Ovary (tissue), 9 donors: ENCODE data around the gene TRIM65. TPM values are rescaled to one million over a fixed set of nuclear protein-coding genes. Genes with fewer than 3 reads are reported as not detected.

Experiments used
- DNase-seq, 5 donors: peaks; one replicate each; pipeline ENCODE4 v3.0.0-alpha.2; 2019 to 2020
- H3K27ac ChIP-seq, 2 donors: fragments of 200-600 bp; one replicate each; pipeline versions ENCODE4 v1.5.1 to v1.8.0; 2019 to 2022
- H3K27me3 ChIP-seq: fragments of 200-600 bp; one replicate; pipeline ENCODE4 v1.8.0; 2022
- H3K36me3 ChIP-seq: fragments of 200-600 bp; sonication (generic); one replicate; pipeline ENCODE4 v1.5.1; 2019
- H3K4me1 ChIP-seq: one replicate; pipeline ENCODE4 v1.8.1; 2013; ENCODE audit warnings: mild to moderate bottlenecking, moderate library complexity; ENCODE audit not compliant: insufficient read depth
- H3K4me3 ChIP-seq: fragments of 200-600 bp; sonication (generic); one replicate; pipeline ENCODE4 v1.5.1; 2017
- H3K9me3 ChIP-seq, 2 donors: fragments of 200-600 bp in 1 of 2; sonication (generic) in 1 of 2; one replicate each; pipeline versions ENCODE4 v1.5.1 to v1.8.1; 2013 to 2019; ENCODE audit warnings: mild to moderate bottlenecking in 1 of 2, moderate library complexity in 1 of 2
- EP300 ChIP-seq: sonication (generic); formaldehyde crosslinking; IDR thresholded peaks from one replicate; pipeline ENCODE4 v1.6.1; 2017; ENCODE audit warnings: antibody characterized with exemption
- POLR2A ChIP-seq: fragments of 450-650 bp; IDR thresholded peaks from one replicate; pipeline ENCODE4 v1.6.1; 2017; ENCODE audit warnings: antibody characterized with exemption, mild to moderate bottlenecking, moderate library complexity
- WGBS, 3 donors: extraction: QIAGEN DNeasy Blood & Tissue Kit in 1 of 3; methylation state at CpG; one replicate each; pipeline versions ENCODE4 v1.1.5 to v1.1.7; 2013 to 2017; 5-methylcytosine and 5-hydroxymethylcytosine counted together
- intact Hi-C, 4 donors: fragments of 100-400 bp; cut with DNase I; formaldehyde crosslinking; loops; one replicate each; pipeline versions ENCODE4 v1.11.0 to v1.15.1; 2022 to 2023
- polyA plus RNA-seq, 2 donors: library from polyadenylated mRNA; stranded (reverse); fragments of 200-250 nt in 1 of 2; fragments of 350-450 nt in 1 of 2; fragmentation: Illumina TruSeq in 1 of 2; extraction: RNeasy Lipid Tissue Mini Kit (QIAGEN cat#74804) in 1 of 2; gene quantifications; one replicate each; pipeline ENCODE4 v1.2.3, GENCODE V29; 2013 to 2014
- total RNA-seq, 7 donors: library from RNA; depleted of rRNA in 2 of 7; stranded (reverse); fragments of >200 nt in 2 of 7; fragmentation: NEBNext Ultra II Directional in 3 of 7; extraction: Animal tissue kit (Norgen Biotek cat#: 25700) in 3 of 7; gene quantifications; one replicate each; pipeline versions ENCODE4 v1.1.0 to v1.2.4, GENCODE V29; 2016 to 2023
- TF ChIP-seq, protein P1 (sequence below), 3 donors: fragments of 450-650 bp in 2 of 3; fragments of 200-600 bp in 1 of 3; IDR thresholded peaks; one replicate each; pipeline versions ENCODE4 v1.5.1 to v1.8.0; 2016 to 2022; ENCODE audit warnings: antibody characterized with exemption in 3 of 3, mild to moderate bottlenecking in 1 of 3
- donor health status: DM: no; HTN: no; CAD: no; lungs with moderate emphysema.
- donor health status: DM: no; HTN: no; CAD: no.
- donor health status: Bipolar disorder and iron deficiency.
- donor health status: DM: yes; HTN: yes; CAD: no.
- donor health status: DM: no; HTN: no; CAD: no.
- donor health status: DM: yes; HTN: yes; CAD: no.

TRIM65 gene
- total and polyA plus RNA-seq, 9 donors = 10.4 to 28.0 (median 24.1) TPM

DNA sequence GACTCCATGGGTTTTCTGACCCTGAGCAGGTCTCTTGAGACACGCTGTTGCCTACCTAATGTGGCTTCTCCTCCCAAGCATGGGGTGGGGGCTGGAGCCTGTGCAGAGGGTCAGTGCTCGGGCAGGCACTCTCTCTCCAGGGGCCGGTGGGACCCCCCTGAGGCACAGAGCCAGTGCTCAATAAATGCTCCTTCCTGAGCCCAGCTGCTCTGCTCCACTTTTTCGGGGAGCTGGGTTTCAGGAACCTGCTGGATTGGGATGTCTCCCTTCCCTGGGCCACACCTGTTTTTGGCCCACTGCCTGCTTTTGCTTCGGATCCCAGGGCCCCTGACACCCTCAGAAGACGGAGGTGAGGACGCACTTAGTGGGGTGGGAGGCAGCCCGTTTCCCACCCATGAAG is 1.3 kb upstream of the TRIM65 start:
- peak in 1 of 5 donors; percentile 49 for DNase-seq
- WGBS, 3 donors = 81 to 88% (median 82%) methylated on average over 8 of the region's 8 CpGs
- H3K27ac ChIP-seq = no peak overlapping the region
- H3K36me3 ChIP-seq = no peaks in the 10 kb centered on the region
- H3K4me1 ChIP-seq = peaks cover 8% of the 10 kb centered on the region
- no peaks in the 10 kb centered on the region for H3K27me3 ChIP-seq
- intact Hi-C loops = loop anchor here in 1 of 4 donors (5.0 kb wide), 1 partner anchor 41 kb away; the partner anchor contains the start of gene WBP2
- TF ChIP-seq, protein P1, sequence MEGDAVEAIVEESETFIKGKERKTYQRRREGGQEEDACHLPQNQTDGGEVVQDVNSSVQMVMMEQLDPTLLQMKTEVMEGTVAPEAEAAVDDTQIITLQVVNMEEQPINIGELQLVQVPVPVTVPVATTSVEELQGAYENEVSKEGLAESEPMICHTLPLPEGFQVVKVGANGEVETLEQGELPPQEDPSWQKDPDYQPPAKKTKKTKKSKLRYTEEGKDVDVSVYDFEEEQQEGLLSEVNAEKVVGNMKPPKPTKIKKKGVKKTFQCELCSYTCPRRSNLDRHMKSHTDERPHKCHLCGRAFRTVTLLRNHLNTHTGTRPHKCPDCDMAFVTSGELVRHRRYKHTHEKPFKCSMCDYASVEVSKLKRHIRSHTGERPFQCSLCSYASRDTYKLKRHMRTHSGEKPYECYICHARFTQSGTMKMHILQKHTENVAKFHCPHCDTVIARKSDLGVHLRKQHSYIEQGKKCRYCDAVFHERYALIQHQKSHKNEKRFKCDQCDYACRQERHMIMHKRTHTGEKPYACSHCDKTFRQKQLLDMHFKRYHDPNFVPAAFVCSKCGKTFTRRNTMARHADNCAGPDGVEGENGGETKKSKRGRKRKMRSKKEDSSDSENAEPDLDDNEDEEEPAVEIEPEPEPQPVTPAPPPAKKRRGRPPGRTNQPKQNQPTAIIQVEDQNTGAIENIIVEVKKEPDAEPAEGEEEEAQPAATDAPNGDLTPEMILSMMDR (IDR thresholded peaks at IDR 0.05) = no peak
- TF ChIP-seq POLR2A (no peak), EP300 (no peak)
- no peaks in the 10 kb centered on the region for H3K9me3 ChIP-seq
- H3K4me3 ChIP-seq = no peak overlapping the region

GRCh38 chr17:75897160-75898019 is 639 bp upstream of the TRIM65 start:
- Histone ChIP-seq H3K4me3 (peak overlapping the region; percentile 63), H3K9me3 (no peaks in the 10 kb centered on the region), H3K27me3 (no peaks in the 10 kb centered on the region), H3K27ac (peak overlapping the region; percentile 85 to 95), H3K4me1 (peaks cover 8% of the 10 kb centered on the region), H3K36me3 (no peaks in the 10 kb centered on the region)
- DNase-seq = peak in 3 of 5 donors; percentile 41 to 54 (median 50)
- intact Hi-C loops = loop anchor here in 1 of 4 donors (5.0 kb wide), 1 partner anchor 40 kb away; the partner anchor contains the start of gene WBP2
- no peak for TF ChIP-seq EP300
- TF ChIP-seq, protein P1 (IDR thresholded peaks at IDR 0.05) = no peak
- TF ChIP-seq POLR2A = no peak
- 34 to 40% (median 36%) methylated on average over 31 to 37 of the region's 37 CpGs for WGBS, 3 donors

GRCh38 chr17:75895370-75896155 is 1.2 kb downstream of the TRIM65 start:
- 20 to 24% (median 22%) methylated on average over 28 of the region's 28 CpGs for WGBS, 3 donors
- peaks cover 8% of the 10 kb centered on the region for H3K4me1 ChIP-seq

More at GRCh38 chr17:75895370-75896155, 1.2 kb downstream of the TRIM65 start:
- no peaks in the 10 kb centered on the region for H3K36me3 ChIP-seq
- H3K9me3 ChIP-seq = no peaks in the 10 kb centered on the region
- peak overlapping the region; percentile 63 for H3K4me3 ChIP-seq
- intact Hi-C loops = loop anchor here in 1 of 4 donors (5.0 kb wide), 1 partner anchor 38 kb away; the partner anchor contains the start of gene WBP2
- DNase-seq = peak in 2 of 5 donors; percentile 38 to 46
- H3K27ac ChIP-seq = peak overlapping the region; percentile 85 to 95
- H3K27me3 ChIP-seq = no peaks in the 10 kb centered on the region
- no peak for TF ChIP-seq EP300
- TF ChIP-seq POLR2A = no peak
- TF ChIP-seq, protein P1 (IDR thresholded peaks at IDR 0.05) = peak in 2 of 3 donors; percentile 18 to 29
